Measurements from ENCODE around the gene IQCM. TPM values are rescaled to one million over a fixed set of nuclear protein-coding genes. Genes with fewer than 3 reads are reported as not detected.

Gene IQCM
- total and polyA plus RNA-seq, 10 of the 15 experiments (the other 5 are each of a cell fraction or from before 2014, with no cell fraction given), result not detected

- TF ChIP-seq BCL3 (IDR thresholded peaks at IDR 0.05; ENCODE audit: borderline replicate concordance, insufficient read depth, low read depth, low read length, poor library complexity, severe bottlenecking), result no peak
These were observed 19.3 kb downstream of the IQCM start (continued) for GRCh38 chr4:149796381-149796780.

GRCh38 chr4:149795256-149795655, 20.4 kb downstream of the IQCM start:
- in situ Hi-C loops (cut with MboI), result no loop called here
- H3K4me2 ChIP-seq (ENCODE audit: control insufficient read depth, insufficient read depth), result no peak overlapping the region
- ChIA-PET POLR2A (no interaction called here), RAD21 (ENCODE audit: unreplicated experiment) (no interaction called here), SMC1A (ENCODE audit: uncharacterized antibody, unreplicated experiment) (no interaction called here), CTCF (no interaction called here)
- no peak overlapping the region for H2AFZ ChIP-seq (ENCODE audit: control insufficient read depth, low read depth, low read length)
- no peak overlapping the region for H3K9ac ChIP-seq (ENCODE audit: control insufficient read depth, insufficient read depth, low read length)
- no TSS peak for BruUV-seq (replicated peaks)
- H3K27me3 ChIP-seq (replicated peaks in 1 of 2; ENCODE audit: control insufficient read depth in 2 of 2, insufficient read depth in 2 of 2, low read length in 1 of 2), result no peaks in the 10 kb centered on the region
- intact Hi-C loops (cut with micrococcal nuclease; ENCODE audit: unreplicated experiment), result no loop called here
- WGBS (ENCODE audit: insufficient coverage, insufficient replicate concordance, low lambda C conversion rate, missing lambda C conversion rate), result 23% methylated on average over 4 of the region's 4 CpGs
- no peak overlapping the region for H3K4me3 ChIP-seq
- H3K79me2 ChIP-seq (ENCODE audit: control insufficient read depth, insufficient read depth, low read length), result no peaks in the 10 kb centered on the region
- no peaks in the 10 kb centered on the region for H3K36me3 ChIP-seq (ENCODE audit: control insufficient read depth in 2 of 2, insufficient read depth in 2 of 2, low read length in 1 of 2)
- H3K9me3 ChIP-seq (replicated peaks; ENCODE audit: control insufficient read depth, insufficient read depth, low read length), result no peaks in the 10 kb centered on the region
- FAIRE-seq (no peak), DNase-seq (ENCODE audit: low read depth, low spot score) (no peak), ATAC-seq (no peak)
- no peak overlapping the region for H3K27ac ChIP-seq (ENCODE audit: control insufficient read depth, insufficient read depth)
- H4K20me1 ChIP-seq (ENCODE audit: control insufficient read depth, insufficient read depth), result no peaks in the 10 kb centered on the region
- H3K4me1 ChIP-seq (ENCODE audit: control insufficient read depth, insufficient read depth, low read length), result no peaks in the 10 kb centered on the region
- TF ChIP-seq IRF3 (IDR thresholded peaks at IDR 0.05) (no peak), NFYA (IDR thresholded peaks at IDR 0.05; ENCODE audit: borderline replicate concordance, low read depth, low read length) (no peak), MTA3 (IDR thresholded peaks at IDR 0.05; ENCODE audit: borderline replicate concordance, low read length) (no peak), FOXK2 (IDR thresholded peaks at IDR 0.05) (no peak), RAD21 (IDR thresholded peaks at IDR 0.05; ENCODE audit: insufficient read depth, low read depth, low read length) (no peak), RUNX3 (IDR thresholded peaks at IDR 0.05; ENCODE audit: low read length) (no peak), TCF7 (IDR thresholded peaks at IDR 0.05; ENCODE audit: borderline replicate concordance) (no peak), ZNF592 (IDR thresholded peaks at IDR 0.05) (no peak), HDAC2 (IDR thresholded peaks at IDR 0.05) (no peak), PBX3 (IDR thresholded peaks at IDR 0.05; ENCODE audit: insufficient replicate concordance, low read depth, low read length) (no peak), PRDM15 (CRISPR knock-in tag; IDR thresholded peaks at IDR 0.05) (no peak)
